Measurements from ENCODE around the gene HSFX3.

The HSFX3 gene

DNA sequence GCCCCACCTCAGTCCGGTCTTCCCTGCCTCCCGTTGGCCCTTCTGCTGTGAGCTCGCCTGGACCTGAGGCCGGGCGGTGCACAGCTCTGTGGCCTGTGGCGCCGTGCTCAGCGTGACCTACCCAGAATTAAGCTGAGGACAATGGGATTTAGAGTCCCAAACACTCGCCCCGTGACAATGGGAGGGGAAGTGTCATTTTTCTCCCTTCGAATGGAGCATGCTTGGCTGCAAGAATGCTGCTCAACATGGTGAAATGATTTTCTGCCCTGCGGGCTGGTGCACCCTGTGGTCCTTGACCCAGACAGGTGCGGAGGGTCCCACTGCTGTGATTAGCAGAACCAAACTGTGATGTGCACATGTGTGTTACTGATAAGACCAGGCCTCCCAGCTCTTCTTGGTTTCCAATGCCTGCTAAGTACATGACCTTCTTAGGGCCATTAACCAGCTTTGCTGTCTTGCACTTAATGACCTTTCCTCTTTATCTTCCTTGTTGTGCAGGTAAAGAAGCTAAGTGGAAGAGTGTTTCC lies 8.1 kb downstream of the HSFX3 start:
- H3K79me2 ChIP-seq (ENCODE audit: insufficient read depth, low read length) = no peaks in the 10 kb centered on the region
- H2AFZ ChIP-seq (ENCODE audit: low read depth, low read length, severe bottlenecking) = no peak overlapping the region
- H3K36me3 ChIP-seq (ENCODE audit: low read length) = no peaks in the 10 kb centered on the region
- H3F3A ChIP-seq (ENCODE audit: insufficient read depth) = no peaks in the 10 kb centered on the region
- H3K9me2 ChIP-seq (replicated peaks; ENCODE audit: insufficient read depth, low read length) = no peaks in the 10 kb centered on the region
- H3K9ac ChIP-seq (ENCODE audit: low read length) = peak overlapping the region; percentile 84
- peak overlapping the region; percentile 87 for H3K4me3 ChIP-seq (ENCODE audit: insufficient read depth, low read length, poor library complexity, severe bottlenecking)
- no peaks in the 10 kb centered on the region for H3K9me3 ChIP-seq (ENCODE audit: insufficient read depth, low read length)
- H4K20me1 ChIP-seq (ENCODE audit: low read depth, low read length) = no peaks in the 10 kb centered on the region
- H3K27ac ChIP-seq (ENCODE audit: low read depth, low read length) = no peak overlapping the region
- H3K27me3 ChIP-seq (ENCODE audit: low read length) = no peaks in the 10 kb centered on the region
- TF ChIP-seq, protein P1, sequence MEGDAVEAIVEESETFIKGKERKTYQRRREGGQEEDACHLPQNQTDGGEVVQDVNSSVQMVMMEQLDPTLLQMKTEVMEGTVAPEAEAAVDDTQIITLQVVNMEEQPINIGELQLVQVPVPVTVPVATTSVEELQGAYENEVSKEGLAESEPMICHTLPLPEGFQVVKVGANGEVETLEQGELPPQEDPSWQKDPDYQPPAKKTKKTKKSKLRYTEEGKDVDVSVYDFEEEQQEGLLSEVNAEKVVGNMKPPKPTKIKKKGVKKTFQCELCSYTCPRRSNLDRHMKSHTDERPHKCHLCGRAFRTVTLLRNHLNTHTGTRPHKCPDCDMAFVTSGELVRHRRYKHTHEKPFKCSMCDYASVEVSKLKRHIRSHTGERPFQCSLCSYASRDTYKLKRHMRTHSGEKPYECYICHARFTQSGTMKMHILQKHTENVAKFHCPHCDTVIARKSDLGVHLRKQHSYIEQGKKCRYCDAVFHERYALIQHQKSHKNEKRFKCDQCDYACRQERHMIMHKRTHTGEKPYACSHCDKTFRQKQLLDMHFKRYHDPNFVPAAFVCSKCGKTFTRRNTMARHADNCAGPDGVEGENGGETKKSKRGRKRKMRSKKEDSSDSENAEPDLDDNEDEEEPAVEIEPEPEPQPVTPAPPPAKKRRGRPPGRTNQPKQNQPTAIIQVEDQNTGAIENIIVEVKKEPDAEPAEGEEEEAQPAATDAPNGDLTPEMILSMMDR (IDR thresholded peaks at IDR 0.05; ENCODE audit: insufficient read depth, low read length, poor library complexity, severe bottlenecking) = no peak
- no peak for TF ChIP-seq EZH2phosphoT487 (conservative IDR thresholded peaks at IDR 0.05; ENCODE audit: low read length)
- H3K4me2 ChIP-seq (ENCODE audit: low read depth, low read length, poor library complexity, severe bottlenecking) = peak overlapping the region; percentile 68

DNA sequence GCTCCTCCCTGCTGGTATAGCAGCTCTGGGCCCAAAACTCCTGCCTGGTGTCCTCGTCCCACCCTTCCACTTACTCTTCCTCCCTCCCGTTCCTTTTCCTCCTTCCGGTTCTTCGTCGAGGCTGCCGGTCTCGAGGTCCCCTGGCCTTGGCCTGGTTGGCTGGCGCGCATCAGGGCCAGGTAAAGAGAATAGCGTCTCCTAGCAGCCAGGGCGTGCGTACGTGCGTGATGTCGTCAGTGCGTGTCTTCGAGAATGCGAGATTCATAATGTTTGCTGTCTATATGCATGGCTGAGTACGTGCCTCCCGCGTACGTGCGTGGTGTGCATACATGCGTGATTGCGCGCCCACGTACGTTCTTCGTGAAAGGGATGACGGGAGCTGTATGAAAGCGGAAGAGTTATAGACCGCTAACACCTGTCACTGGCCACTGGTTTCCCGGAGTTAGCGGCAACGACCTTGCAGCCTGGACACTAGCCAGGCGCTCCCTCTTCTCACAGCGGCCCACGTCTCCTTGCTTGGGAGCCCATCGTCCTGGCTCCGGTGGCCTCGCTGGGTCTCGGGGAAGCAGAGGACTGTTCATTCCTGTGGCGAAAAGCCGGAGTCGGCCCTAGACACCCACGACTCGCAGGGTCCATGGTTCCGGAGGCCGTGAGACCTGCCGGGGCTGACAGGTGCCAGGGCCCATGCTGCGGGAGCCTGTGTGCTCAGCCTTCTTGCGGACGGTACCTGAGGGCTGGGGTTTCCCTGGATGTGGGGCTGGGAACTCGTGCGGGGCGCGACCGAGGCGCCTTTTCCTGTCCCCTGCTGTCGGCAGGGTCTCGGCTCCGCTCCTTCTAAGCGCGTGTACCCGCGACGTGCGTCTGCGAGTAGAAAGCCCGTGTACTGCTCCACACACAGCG lies 8.9 kb downstream of the HSFX3 start, which contains the start of gene EOLA1:
EOLA1 (plus strand) TSS at position 392 of the 900 bp plus-strand sequence. CDS start 4,619 bp downstream, outside the sequence.
- peak within 1 kb of the TSS; percentile 84 for H3K9ac ChIP-seq (ENCODE audit: low read length)
- H3K36me3 ChIP-seq (ENCODE audit: low read length) = no peaks in the 10 kb centered on the region
- no peak for TF ChIP-seq EZH2phosphoT487 (conservative IDR thresholded peaks at IDR 0.05; ENCODE audit: low read length)
- TF ChIP-seq, protein P1 (IDR thresholded peaks at IDR 0.05; ENCODE audit: insufficient read depth, low read length, poor library complexity, severe bottlenecking) = no peak
- no peaks in the 10 kb centered on the region for H4K20me1 ChIP-seq (ENCODE audit: low read depth, low read length)
- peak within 1 kb of the TSS; percentile 68 for H3K4me2 ChIP-seq (ENCODE audit: low read depth, low read length, poor library complexity, severe bottlenecking)
- peak within 1 kb of the TSS; percentile 83 for H3K27ac ChIP-seq (ENCODE audit: low read depth, low read length)
- H3K9me2 ChIP-seq (replicated peaks; ENCODE audit: insufficient read depth, low read length) = no peaks in the 10 kb centered on the region
- peak within 1 kb of the TSS; percentile 87 for H3K4me3 ChIP-seq (ENCODE audit: insufficient read depth, low read length, poor library complexity, severe bottlenecking)
- H2AFZ ChIP-seq (ENCODE audit: low read depth, low read length, severe bottlenecking) = peak within 1 kb of the TSS; percentile 43
- no peaks in the 10 kb centered on the region for H3K27me3 ChIP-seq (ENCODE audit: low read length)
- no peaks in the 10 kb centered on the region for H3K9me3 ChIP-seq (ENCODE audit: insufficient read depth, low read length)
- H3F3A ChIP-seq (ENCODE audit: insufficient read depth) = no peaks in the 10 kb centered on the region
- H3K79me2 ChIP-seq (ENCODE audit: insufficient read depth, low read length) = no peaks in the 10 kb centered on the region

DNA sequence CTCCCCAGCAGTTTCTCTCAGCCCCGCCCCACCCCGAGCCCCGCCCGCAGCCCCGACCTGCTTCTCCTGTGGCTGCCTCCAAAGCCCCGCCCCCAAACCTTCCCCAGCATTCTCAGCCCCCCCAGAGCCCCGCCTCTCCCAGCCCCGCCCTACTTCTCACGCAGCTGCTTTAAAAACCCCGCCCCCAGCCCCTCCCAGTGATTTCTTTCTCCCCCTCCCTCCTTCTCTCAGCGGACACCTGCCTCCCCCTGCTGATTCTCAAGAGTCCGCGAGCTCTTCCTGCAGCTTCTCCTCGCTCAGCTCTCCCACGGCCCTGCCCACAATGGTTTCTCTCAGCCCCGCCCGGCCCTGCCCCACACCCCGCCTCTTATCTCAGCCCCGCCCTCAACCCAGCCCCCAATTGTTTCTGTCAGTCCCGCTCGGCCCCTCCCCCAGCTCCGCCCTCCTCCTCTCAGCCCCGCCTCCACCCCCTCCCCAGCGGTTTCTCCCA lies 9.5 kb downstream of the HSFX3 start:
- peak overlapping the region; percentile 87 for H3K4me3 ChIP-seq (ENCODE audit: insufficient read depth, low read length, poor library complexity, severe bottlenecking)
- H3K9me2 ChIP-seq (replicated peaks; ENCODE audit: insufficient read depth, low read length) = no peaks in the 10 kb centered on the region
- H3K9me3 ChIP-seq (ENCODE audit: insufficient read depth, low read length) = no peaks in the 10 kb centered on the region
- H3F3A ChIP-seq (ENCODE audit: insufficient read depth) = no peaks in the 10 kb centered on the region
- H4K20me1 ChIP-seq (ENCODE audit: low read depth, low read length) = no peaks in the 10 kb centered on the region
- H3K79me2 ChIP-seq (ENCODE audit: insufficient read depth, low read length) = no peaks in the 10 kb centered on the region
- peak overlapping the region; percentile 83 for H3K27ac ChIP-seq (ENCODE audit: low read depth, low read length)
- H3K9ac ChIP-seq (ENCODE audit: low read length) = peak overlapping the region; percentile 84
- H3K4me2 ChIP-seq (ENCODE audit: low read depth, low read length, poor library complexity, severe bottlenecking) = peak overlapping the region; percentile 68
- no peaks in the 10 kb centered on the region for H3K27me3 ChIP-seq (ENCODE audit: low read length)
- TF ChIP-seq, protein P1 (IDR thresholded peaks at IDR 0.05; ENCODE audit: insufficient read depth, low read length, poor library complexity, severe bottlenecking) = no peak
- TF ChIP-seq EZH2phosphoT487 (conservative IDR thresholded peaks at IDR 0.05; ENCODE audit: low read length) = no peak
- H3K36me3 ChIP-seq (ENCODE audit: low read length) = no peaks in the 10 kb centered on the region
- H2AFZ ChIP-seq (ENCODE audit: low read depth, low read length, severe bottlenecking) = peak overlapping the region; percentile 43
